GM23338 (cell line): ENCODE measurements around the gene SERAC1. TPM values are rescaled to one million over a fixed set of nuclear protein-coding genes. Genes with fewer than 3 reads are reported as not detected.

Source experiments
- ATAC-seq: fragments of 200-7000 bp; cut with Tn5 transposase; 3 replicates; pipeline ENCODE4 v1.9.1; 2020
- DNase-seq: peaks from one replicate; pipeline ENCODE4 v3.0.0-alpha.2; 2015; ENCODE audit warnings: low spot score
- H2AFZ ChIP-seq: fragments of 200-600 bp; sonication (generic); 2 replicates; pipeline ENCODE4 v1.8.0; 2016; ENCODE audit warnings: antibody characterized with exemption, mild to moderate bottlenecking, moderate library complexity
- H3F3A ChIP-seq: fragments of 200-600 bp; sonication (generic); replicated peaks from 2 replicates; pipeline ENCODE4 v1.8.0; 2017; ENCODE audit warnings: antibody characterized with exemption, mixed run types, low read depth
- H3K27ac ChIP-seq: fragments of 200-600 bp; sonication (generic); 2 replicates; pipeline ENCODE4 v1.6.1; 2016; ENCODE audit warnings: low read depth
- H3K27me3 ChIP-seq: fragments of 200-600 bp; sonication (generic); 2 replicates; pipeline ENCODE4 v1.8.0; 2016; ENCODE audit warnings: mild to moderate bottlenecking, mixed run types, moderate library complexity; ENCODE audit not compliant: insufficient read depth
- H3K36me3 ChIP-seq: fragments of 200-600 bp; sonication (generic); 2 replicates; pipeline ENCODE4 v1.8.0; 2016; ENCODE audit warnings: mild to moderate bottlenecking; ENCODE audit not compliant: insufficient read depth
- H3K4me1 ChIP-seq: fragments of 200-600 bp; sonication (generic); 2 replicates; pipeline ENCODE4 v1.8.0; 2016; ENCODE audit warnings: mild to moderate bottlenecking, moderate library complexity; ENCODE audit not compliant: insufficient read depth
- H3K4me2 ChIP-seq: fragments of 200-600 bp; sonication (generic); 2 replicates; pipeline ENCODE4 v1.7.1; 2017; ENCODE audit warnings: mixed run types
- H3K4me3 ChIP-seq: fragments of 200-600 bp; sonication (generic); 2 replicates; pipeline ENCODE4 v1.6.1; 2016; ENCODE audit warnings: mixed run types
- H3K79me2 ChIP-seq: fragments of 200-600 bp; sonication (generic); replicated peaks from 2 replicates; pipeline ENCODE4 v1.8.0; 2017; ENCODE audit warnings: mild to moderate bottlenecking; ENCODE audit not compliant: insufficient read depth
- H3K9me2 ChIP-seq: fragments of 200-600 bp; sonication (generic); 2 replicates; pipeline ENCODE4 v1.8.0; 2017; ENCODE audit not compliant: insufficient read depth
- H4K20me1 ChIP-seq: fragments of 200-600 bp; sonication (generic); replicated peaks from 2 replicates; pipeline ENCODE4 v1.8.0; 2017; ENCODE audit warnings: mild to moderate bottlenecking; ENCODE audit not compliant: insufficient read depth
- H3K27ac Mint-ChIP-seq: 2 replicates; pipeline ENCODE4 v1.8.0; 2020; ENCODE audit warnings: inconsistent platforms, mild to moderate bottlenecking, moderate library complexity, mixed read lengths
- H3K27me3 Mint-ChIP-seq: 3 replicates; pipeline ENCODE4 v1.8.0; 2022; ENCODE audit warnings: low read depth, mild to moderate bottlenecking, moderate library complexity, mixed read lengths, inconsistent platforms; ENCODE audit not compliant: insufficient read depth, poor library complexity
- H3K36me3 Mint-ChIP-seq: 3 replicates; pipeline ENCODE4 v1.8.0; 2021; ENCODE audit warnings: low read depth, mild to moderate bottlenecking, inconsistent platforms, moderate library complexity, mixed read lengths
- H3K4me1 Mint-ChIP-seq: 3 replicates; pipeline ENCODE4 v1.8.0; 2020; ENCODE audit warnings: mild to moderate bottlenecking, inconsistent platforms, mixed read lengths
- H3K4me3 Mint-ChIP-seq: 3 replicates; pipeline ENCODE4 v1.8.0; 2021; ENCODE audit warnings: moderate library complexity, mild to moderate bottlenecking, inconsistent platforms, mixed read lengths
- H3K9me3 Mint-ChIP-seq: 3 replicates; pipeline ENCODE4 v1.8.0; 2020; ENCODE audit warnings: moderate library complexity, mild to moderate bottlenecking, inconsistent platforms, mixed read lengths
- CREB1 ChIP-seq: fragments of 250-450 bp; sonication (Bioruptor Pico); IDR thresholded peaks from 2 replicates; pipeline ENCODE4 v1.5.0; 2020; ENCODE audit warnings: low read depth, mild to moderate bottlenecking, moderate library complexity
- JUNB ChIP-seq: IDR thresholded peaks from one replicate; pipeline ENCODE4 v1.6.1; 2016; ENCODE audit warnings: antibody characterized with exemption; ENCODE audit not compliant: unreplicated experiment
- NANOG ChIP-seq: IDR thresholded peaks from 2 replicates; pipeline ENCODE4 v1.6.1; 2016; ENCODE audit warnings: antibody characterized with exemption, borderline replicate concordance
- ZNF114 ChIP-seq: fragments of 250-450 bp; sonication (Bioruptor Pico); IDR thresholded peaks from 2 replicates; pipeline ENCODE4 v1.5.0; 2020; ENCODE audit warnings: mild to moderate bottlenecking, moderate library complexity
- ZNF331 ChIP-seq: fragments of 250-450 bp; sonication (Bioruptor Pico); IDR thresholded peaks from 2 replicates; pipeline ENCODE4 v1.5.0; 2020; ENCODE audit warnings: low read depth, mild to moderate bottlenecking, moderate library complexity
- polyA plus RNA-seq: library from polyadenylated mRNA; unstranded; fragments of >200 nt; fragmentation: Nextera tagmentation; extraction: Ambion mirVana; gene quantifications from 2 replicates; pipeline ENCODE4 v1.2.1, GENCODE V29; 2016
- total RNA-seq: library from RNA; depleted of rRNA; stranded (reverse); fragments of >200 nt; shearing (Covaris generic); gene quantifications from 2 replicates; pipeline ENCODE4 v1.2.3, GENCODE V29; 2014
- TF ChIP-seq, protein P1 (sequence below), 2 experiments: fragments of 200-600 bp in 1 of 2; sonication (generic) in 1 of 2; conservative IDR thresholded peaks; 2 replicates each; pipeline versions ENCODE4 v1.5.1 to v1.6.1; 2016 to 2017; ENCODE audit warnings: antibody characterized with exemption in 2 of 2, low read depth in 2 of 2, mild to moderate bottlenecking in 2 of 2, moderate library complexity in 1 of 2
- TF ChIP-seq, protein P2 (sequence below): IDR thresholded peaks from 2 replicates; pipeline ENCODE4 v1.6.1; 2016; ENCODE audit warnings: antibody characterized with exemption
- TF ChIP-seq, protein P3 (sequence below): fragments of 250-450 bp; sonication (Bioruptor Pico); IDR thresholded peaks from 2 replicates; pipeline ENCODE4 v1.5.0; 2020; ENCODE audit warnings: mild to moderate bottlenecking, moderate library complexity

SERAC1 gene
- total and polyA plus RNA-seq, 2 experiments from 2014 or later: 5.1 to 8.4 TPM

DNA sequence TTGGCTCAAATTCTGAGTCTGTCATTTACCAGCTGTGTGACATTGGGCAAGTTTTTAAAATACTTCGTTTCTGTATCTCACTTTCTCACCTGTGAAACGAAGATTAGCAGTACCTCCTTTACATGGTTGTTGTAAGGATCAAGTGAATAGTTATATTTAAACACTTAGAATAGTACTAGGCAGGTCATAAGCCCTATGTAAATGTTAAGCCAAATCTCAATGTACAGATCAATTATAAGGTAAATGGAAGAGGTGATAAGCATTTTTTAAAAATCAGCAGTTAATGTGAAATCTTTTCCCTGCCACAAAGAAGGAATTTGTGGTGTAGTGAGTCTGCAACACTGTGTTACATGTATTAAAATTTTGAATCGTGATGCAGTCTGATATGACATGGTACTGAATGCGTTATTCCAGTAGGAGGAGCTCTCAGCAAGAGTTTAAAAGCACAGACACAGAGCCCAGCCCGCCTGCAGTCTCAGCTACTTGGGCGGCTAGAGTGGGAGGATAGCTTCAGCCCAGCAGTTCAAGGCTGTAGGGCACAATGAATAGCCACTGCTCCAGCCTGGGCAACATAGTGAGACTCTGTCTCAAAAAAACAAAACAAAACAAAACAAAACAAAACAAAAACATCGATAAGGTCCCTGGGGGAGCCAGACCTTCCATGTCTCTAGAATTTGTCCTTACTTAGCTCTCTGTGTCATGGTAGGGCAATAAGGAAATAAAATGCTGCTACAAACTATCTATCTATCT, 46.0 kb upstream of the SERAC1 start:
- H3K4me1 ChIP-seq: no peaks in the 10 kb centered on the region
- DNase-seq (peak; percentile 89), ATAC-seq (peak; percentile 99)
- H3F3A ChIP-seq: no peaks in the 10 kb centered on the region
- H3K36me3 ChIP-seq: no peaks in the 10 kb centered on the region
- no peaks in the 10 kb centered on the region for H3K79me2 ChIP-seq
- no peaks in the 10 kb centered on the region for H3K27me3 ChIP-seq
- Mint-ChIP-seq H3K9me3 (peaks cover 10% of the 10 kb centered on the region), H3K27ac (no peak overlapping the region), H3K4me3 (no peak overlapping the region), H3K4me1 (no peaks in the 10 kb centered on the region), H3K36me3 (no peaks in the 10 kb centered on the region; the same call in 1 of the 3 replicates), H3K27me3 (peaks cover 2% of the 10 kb centered on the region)
- H3K27ac ChIP-seq: no peak overlapping the region
- H3K4me3 ChIP-seq: no peak overlapping the region
- TF ChIP-seq, protein P1, sequence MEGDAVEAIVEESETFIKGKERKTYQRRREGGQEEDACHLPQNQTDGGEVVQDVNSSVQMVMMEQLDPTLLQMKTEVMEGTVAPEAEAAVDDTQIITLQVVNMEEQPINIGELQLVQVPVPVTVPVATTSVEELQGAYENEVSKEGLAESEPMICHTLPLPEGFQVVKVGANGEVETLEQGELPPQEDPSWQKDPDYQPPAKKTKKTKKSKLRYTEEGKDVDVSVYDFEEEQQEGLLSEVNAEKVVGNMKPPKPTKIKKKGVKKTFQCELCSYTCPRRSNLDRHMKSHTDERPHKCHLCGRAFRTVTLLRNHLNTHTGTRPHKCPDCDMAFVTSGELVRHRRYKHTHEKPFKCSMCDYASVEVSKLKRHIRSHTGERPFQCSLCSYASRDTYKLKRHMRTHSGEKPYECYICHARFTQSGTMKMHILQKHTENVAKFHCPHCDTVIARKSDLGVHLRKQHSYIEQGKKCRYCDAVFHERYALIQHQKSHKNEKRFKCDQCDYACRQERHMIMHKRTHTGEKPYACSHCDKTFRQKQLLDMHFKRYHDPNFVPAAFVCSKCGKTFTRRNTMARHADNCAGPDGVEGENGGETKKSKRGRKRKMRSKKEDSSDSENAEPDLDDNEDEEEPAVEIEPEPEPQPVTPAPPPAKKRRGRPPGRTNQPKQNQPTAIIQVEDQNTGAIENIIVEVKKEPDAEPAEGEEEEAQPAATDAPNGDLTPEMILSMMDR (conservative IDR thresholded peaks at IDR 0.05; ENCODE audit: low read depth in 2 of 2): peak; percentile 86 to 90
- no peak for TF ChIP-seq ZNF331 (CRISPR knock-in tag)
- TF ChIP-seq CREB1 (CRISPR knock-in tag): no peak
- TF ChIP-seq ZNF114 (CRISPR knock-in tag): no peak
- TF ChIP-seq NANOG: no peak
- no peak for TF ChIP-seq JUNB
- TF ChIP-seq, protein P2, sequence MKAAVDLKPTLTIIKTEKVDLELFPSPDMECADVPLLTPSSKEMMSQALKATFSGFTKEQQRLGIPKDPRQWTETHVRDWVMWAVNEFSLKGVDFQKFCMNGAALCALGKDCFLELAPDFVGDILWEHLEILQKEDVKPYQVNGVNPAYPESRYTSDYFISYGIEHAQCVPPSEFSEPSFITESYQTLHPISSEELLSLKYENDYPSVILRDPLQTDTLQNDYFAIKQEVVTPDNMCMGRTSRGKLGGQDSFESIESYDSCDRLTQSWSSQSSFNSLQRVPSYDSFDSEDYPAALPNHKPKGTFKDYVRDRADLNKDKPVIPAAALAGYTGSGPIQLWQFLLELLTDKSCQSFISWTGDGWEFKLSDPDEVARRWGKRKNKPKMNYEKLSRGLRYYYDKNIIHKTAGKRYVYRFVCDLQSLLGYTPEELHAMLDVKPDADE: no peak
- no peaks in the 10 kb centered on the region for H4K20me1 ChIP-seq
- H3K4me2 ChIP-seq: no peak overlapping the region
- H2AFZ ChIP-seq: no peak overlapping the region
- H3K9me2 ChIP-seq: no peaks in the 10 kb centered on the region

DNA sequence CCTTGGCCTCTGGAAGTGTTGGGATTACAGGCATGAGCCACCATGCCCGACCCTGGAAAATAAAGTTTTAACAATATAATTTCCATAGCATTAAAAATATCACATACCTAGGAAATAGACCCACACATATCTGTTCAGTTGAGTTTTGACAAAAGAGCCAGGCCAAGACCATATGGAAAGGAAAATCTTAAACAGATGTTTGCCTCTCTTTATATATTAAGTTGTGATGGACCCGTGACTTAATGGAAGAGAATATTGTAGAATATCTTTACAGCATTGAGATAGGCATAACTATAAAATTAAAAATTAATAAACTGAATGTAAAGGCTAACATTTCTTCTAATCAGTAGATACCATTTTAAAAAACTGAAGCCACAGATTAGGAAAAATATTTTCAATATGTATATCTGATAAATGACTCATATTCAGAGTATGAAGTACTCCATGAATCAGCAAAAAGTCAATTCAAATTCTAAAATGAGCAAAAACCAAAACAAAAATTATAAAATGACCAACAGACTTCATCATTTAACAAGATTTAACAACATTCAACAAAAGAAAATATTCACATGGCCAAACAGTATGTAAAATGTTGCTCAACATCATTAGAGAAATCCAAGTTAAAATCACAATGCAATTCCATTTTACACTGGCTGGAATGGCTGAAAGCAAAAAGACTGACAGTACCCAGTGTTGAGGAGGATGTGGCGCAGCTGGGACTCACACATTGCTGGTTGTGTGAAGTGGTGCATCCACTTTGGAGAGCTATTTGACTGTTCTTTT, 43.4 kb upstream of the SERAC1 start:
- Histone ChIP-seq H2AFZ (no peak overlapping the region), H3F3A (no peaks in the 10 kb centered on the region), H3K36me3 (no peaks in the 10 kb centered on the region), H3K9me2 (no peaks in the 10 kb centered on the region), H4K20me1 (no peaks in the 10 kb centered on the region), H3K4me2 (no peak overlapping the region), H3K4me3 (no peak overlapping the region), H3K27ac (no peak overlapping the region), H3K4me1 (no peaks in the 10 kb centered on the region), H3K27me3 (no peaks in the 10 kb centered on the region), H3K79me2 (no peaks in the 10 kb centered on the region)
- Mint-ChIP-seq H3K4me1 (no peaks in the 10 kb centered on the region), H3K27me3 (peaks cover 2% of the 10 kb centered on the region), H3K27ac (peak overlapping the region; percentile 74; the same call in 1 of the 2 replicates), H3K36me3 (no peaks in the 10 kb centered on the region), H3K4me3 (no peak overlapping the region), H3K9me3 (no peaks in the 10 kb centered on the region)
- DNase-seq (no peak), ATAC-seq (no peak)
- TF ChIP-seq, protein P2: no peak
- TF ChIP-seq, protein P3, sequence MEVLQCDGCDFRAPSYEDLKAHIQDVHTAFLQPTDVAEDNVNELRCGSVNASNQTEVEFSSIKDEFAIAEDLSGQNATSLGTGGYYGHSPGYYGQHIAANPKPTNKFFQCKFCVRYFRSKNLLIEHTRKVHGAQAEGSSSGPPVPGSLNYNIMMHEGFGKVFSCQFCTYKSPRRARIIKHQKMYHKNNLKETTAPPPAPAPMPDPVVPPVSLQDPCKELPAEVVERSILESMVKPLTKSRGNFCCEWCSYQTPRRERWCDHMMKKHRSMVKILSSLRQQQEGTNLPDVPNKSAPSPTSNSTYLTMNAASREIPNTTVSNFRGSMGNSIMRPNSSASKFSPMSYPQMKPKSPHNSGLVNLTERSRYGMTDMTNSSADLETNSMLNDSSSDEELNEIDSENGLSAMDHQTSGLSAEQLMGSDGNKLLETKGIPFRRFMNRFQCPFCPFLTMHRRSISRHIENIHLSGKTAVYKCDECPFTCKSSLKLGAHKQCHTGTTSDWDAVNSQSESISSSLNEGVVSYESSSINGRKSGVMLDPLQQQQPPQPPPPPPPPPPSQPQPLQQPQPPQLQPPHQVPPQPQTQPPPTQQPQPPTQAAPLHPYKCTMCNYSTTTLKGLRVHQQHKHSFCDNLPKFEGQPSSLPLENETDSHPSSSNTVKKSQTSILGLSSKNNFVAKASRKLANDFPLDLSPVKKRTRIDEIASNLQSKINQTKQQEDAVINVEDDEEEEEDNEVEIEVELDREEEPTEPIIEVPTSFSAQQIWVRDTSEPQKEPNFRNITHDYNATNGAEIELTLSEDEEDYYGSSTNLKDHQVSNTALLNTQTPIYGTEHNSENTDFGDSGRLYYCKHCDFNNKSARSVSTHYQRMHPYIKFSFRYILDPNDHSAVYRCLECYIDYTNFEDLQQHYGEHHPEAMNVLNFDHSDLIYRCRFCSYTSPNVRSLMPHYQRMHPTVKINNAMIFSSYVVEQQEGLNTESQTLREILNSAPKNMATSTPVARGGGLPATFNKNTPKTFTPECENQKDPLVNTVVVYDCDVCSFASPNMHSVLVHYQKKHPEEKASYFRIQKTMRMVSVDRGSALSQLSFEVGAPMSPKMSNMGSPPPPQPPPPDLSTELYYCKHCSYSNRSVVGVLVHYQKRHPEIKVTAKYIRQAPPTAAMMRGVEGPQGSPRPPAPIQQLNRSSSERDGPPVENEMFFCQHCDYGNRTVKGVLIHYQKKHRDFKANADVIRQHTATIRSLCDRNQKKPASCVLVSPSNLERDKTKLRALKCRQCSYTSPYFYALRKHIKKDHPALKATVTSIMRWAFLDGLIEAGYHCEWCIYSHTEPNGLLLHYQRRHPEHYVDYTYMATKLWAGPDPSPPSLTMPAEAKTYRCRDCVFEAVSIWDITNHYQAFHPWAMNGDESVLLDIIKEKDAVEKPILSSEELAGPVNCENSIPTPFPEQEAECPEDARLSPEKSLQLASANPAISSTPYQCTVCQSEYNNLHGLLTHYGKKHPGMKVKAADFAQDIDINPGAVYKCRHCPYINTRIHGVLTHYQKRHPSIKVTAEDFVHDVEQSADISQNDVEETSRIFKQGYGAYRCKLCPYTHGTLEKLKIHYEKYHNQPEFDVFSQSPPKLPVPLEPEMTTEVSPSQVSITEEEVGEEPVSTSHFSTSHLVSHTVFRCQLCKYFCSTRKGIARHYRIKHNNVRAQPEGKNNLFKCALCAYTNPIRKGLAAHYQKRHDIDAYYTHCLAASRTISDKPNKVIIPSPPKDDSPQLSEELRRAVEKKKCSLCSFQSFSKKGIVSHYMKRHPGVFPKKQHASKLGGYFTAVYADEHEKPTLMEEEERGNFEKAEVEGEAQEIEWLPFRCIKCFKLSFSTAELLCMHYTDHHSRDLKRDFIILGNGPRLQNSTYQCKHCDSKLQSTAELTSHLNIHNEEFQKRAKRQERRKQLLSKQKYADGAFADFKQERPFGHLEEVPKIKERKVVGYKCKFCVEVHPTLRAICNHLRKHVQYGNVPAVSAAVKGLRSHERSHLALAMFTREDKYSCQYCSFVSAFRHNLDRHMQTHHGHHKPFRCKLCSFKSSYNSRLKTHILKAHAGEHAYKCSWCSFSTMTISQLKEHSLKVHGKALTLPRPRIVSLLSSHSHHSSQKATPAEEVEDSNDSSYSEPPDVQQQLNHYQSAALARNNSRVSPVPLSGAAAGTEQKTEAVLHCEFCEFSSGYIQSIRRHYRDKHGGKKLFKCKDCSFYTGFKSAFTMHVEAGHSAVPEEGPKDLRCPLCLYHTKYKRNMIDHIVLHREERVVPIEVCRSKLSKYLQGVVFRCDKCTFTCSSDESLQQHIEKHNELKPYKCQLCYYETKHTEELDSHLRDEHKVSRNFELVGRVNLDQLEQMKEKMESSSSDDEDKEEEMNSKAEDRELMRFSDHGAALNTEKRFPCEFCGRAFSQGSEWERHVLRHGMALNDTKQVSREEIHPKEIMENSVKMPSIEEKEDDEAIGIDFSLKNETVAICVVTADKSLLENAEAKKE (CRISPR knock-in tag): no peak
- no peak for TF ChIP-seq NANOG
- TF ChIP-seq CREB1 (CRISPR knock-in tag): no peak
